ENCODE results near the gene SLC4A8.

The SLC4A8 gene

DNA sequence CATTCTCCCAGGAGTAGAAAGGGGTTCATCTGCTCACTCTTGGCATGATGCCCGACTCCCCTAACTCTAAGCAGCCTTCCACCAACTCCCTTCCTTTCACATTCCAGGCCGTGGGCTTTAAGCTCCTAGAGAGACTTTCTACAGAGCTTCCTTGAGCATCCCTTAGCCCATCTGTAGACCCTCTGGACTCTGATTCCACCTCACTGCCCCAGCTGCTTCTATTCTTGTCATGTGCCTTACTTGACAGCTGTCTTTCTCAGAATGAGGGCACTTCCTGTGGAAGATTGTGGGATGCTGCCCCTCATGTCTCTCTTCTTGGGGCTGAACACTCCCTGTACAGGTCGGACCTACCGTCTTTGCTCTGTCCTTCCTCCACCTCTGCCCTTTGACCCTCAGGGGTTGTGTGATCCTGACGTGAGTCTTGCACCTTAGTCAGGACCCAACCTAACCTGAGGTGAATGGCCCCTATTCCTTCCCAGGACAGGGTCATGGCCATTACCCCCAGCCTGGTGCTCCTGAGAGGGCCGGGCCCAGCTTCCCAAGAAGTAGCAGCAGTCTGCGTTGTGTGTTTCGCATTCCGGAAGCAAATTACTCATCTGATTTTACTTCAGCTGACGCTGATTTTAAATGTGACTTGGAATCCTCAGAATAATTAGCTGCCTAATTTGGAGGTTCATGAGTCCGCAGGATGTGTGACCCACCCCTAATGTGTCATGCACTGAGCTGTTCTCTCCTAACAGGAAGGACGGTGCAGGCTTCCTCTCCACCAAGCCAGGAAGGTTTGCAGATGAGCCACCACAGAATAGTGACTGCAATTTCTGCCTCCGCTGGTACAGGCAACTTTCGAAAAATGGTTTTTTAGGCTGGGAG, 30.7 kb upstream of the SLC4A8 start:
- in situ Hi-C loops (cut with HindIII; ENCODE audit: low sequenced_read_pairs) = no loop called here

DNA sequence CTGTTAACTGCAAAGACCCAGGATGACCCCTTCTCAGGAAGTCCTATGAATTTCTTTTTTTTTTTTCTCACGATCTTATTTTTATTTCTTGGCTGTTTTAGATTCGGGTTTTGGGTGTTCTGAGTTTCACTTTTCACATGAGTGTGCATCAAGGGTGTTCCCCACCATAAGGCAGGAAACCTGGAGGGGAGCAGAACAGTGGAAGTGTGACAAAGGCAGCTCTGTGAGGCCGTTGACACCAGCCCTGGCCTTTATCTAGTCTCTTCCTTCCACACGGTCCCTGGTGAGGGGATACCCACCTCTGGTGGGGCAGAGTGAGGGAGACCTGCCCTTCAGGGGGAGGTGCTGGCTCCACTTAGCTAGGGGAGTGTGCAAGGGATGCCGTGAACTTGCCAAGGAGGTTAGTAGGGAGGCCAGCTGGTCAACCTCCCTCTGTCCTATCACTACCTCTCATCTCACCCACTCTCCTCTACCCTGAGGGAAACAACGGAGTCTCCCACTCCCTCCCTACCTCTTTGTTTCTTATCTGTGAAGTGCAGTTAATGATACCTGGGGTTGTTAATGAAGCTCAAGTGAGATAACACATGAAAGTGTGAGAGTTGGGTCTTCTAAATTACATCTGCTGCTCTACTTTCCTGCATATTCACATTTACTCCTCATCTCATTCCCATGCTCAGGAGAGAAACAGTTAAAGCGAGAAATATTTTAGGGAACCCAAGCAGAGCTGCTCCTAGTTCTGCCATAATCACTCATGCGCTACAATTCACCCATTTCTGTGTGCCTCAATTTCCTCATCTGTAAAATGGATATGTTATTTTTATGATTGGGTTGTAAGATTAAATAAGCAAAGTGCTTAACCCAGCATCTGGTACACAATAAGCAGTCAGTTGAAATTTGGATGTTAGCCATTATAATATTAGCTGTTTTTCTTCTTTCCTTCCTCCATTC, 29.1 kb upstream of the SLC4A8 start:
- in situ Hi-C loops (cut with HindIII; ENCODE audit: low sequenced_read_pairs) = no loop called here

DNA sequence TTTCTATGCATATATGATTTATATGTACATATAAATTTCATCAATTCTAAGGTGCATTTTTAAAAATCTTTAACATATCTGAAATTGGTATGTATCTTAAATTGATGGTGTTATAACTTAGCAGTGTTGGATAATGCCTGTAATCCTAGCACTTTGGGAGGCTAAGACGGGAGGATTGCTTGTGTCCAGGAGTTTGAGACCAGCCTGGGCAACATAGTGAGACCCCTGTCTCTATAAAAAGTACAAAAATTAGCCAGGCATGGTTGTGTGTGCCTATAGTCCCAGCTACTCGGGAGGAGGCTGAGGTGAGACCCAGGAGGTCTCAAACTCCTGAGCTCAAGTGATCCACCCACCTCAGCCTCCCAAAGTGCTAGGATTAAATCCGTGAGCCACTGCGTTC, 27.0 kb upstream of the SLC4A8 start:
- in situ Hi-C loops (cut with HindIII; ENCODE audit: low sequenced_read_pairs) = no loop called here

DNA sequence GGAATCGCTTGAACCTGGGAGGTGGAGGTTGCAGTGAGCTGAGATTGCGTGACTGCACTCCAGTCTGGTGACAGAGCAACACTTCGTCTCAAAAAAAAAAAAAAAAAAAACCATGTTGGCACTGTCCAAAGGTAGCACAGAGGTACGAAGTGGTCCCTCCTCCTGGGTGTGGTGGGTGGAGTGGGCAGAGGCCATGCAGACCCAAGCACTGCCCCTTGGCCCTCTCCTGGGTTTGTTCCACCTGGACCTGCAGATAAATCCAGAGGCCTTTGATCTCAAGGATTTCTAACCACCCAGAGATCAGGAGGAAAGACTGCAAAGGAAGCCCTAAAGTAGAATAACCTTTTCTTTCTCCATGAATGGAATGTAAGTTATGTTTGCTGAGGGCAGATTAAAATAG, 24.7 kb upstream of the SLC4A8 start:
- in situ Hi-C loops (cut with HindIII; ENCODE audit: low sequenced_read_pairs) = no loop called here

DNA sequence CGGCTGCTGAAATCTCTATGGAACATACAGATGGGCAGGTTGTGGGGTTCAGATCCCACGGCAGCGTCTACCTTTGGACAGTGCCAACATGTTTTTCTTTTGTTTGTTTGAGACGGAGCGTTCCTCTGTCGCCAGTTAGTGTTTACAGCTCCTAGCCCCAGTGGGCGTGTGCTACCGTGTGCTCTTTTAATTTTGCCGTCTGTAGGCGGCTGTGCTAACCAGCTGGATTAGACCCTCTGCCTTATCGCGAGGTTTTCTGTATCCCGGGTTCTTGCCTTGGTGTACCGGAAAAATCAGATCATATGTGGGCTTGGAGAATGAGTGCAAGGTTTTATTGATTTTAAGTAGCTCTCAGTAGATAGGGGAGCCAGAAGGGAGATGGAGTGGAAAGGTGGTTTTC, 23.6 kb upstream of the SLC4A8 start:
- in situ Hi-C loops (cut with HindIII; ENCODE audit: low sequenced_read_pairs) = no loop called here

DNA sequence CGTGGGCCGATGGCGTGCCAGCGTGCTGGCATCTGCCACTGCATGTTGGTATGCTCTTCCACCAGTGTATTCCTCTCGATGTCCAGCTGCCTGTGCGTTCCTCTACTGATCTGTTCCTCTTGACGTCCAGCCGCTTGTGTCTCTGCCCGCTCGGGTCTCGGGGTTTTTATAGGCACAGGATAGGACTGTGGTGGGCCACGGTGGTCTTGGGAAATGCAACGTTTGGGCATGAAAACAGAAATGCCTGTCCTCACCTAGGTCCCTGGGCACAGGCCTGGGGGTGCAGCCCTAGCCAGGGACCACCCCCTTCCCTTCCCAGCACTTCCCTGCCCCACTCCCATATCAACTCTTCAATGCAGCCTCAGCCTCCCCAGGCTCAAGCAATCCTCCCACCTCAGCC, 23.1 kb upstream of the SLC4A8 start:
- in situ Hi-C loops (cut with HindIII; ENCODE audit: low sequenced_read_pairs) = no loop called here

DNA sequence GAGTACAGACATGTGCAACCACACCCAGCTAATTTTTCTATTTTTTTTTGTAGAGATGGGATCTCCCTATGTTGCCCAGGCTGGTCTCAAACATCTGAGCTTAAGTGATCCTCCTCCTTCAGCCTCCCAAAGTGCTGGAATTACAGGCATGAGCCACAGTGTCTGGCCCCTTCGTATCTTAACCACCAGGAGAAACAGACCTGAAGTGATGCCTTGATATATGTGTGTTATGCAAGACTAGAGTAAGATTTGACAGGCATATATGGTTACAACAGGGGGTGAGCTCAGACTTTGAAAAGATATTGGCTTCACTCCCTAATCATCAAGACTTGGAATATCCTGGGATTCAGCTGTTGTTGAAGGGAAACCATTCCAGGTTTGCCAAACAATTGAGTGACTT, 22.7 kb upstream of the SLC4A8 start:
- in situ Hi-C loops (cut with HindIII; ENCODE audit: low sequenced_read_pairs) = no loop called here

DNA sequence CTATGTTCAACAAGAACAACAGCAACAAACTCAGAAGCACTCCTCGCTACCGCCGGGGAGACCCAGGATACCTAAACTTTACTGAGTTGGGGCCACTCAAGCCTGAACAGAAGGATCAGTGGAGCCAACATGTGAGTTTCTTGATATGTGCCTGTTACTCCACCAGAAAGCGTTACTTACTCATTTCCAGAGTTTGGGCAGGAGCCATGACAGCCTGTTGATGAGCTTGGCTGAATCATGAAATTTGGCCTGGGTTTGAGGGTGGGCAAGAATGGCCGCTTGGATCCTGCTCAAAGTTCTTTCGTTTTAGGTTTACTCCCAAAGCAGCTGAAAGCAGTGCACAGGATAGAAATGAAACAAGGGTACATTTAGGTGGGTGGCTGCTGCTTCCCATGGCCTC, 21.5 kb upstream of the SLC4A8 start:
- in situ Hi-C loops (cut with HindIII; ENCODE audit: low sequenced_read_pairs) = no loop called here

DNA sequence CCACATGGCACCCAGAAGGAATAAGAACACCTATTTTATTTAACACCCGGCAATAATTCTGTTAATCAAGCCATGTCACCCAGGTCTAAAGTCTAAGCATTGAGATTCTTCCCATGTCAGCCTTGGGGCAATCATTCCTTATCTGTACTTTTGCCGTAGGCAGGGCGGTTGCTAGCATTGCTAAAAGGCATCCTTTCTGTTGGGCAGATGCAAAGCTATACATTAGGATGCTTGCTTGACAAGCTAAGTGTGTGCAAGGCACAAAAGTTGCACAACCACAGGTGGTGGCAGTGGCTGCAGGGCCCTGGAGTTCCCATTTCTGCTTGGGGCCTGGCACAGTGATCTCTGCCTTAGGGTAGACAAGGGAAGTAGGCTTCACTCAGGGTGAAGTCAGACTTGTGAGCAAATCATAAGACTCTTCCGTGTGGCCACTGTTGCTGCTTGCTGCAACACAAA, 20.9 kb upstream of the SLC4A8 start:
- in situ Hi-C loops (cut with HindIII; ENCODE audit: low sequenced_read_pairs) = no loop called here

DNA sequence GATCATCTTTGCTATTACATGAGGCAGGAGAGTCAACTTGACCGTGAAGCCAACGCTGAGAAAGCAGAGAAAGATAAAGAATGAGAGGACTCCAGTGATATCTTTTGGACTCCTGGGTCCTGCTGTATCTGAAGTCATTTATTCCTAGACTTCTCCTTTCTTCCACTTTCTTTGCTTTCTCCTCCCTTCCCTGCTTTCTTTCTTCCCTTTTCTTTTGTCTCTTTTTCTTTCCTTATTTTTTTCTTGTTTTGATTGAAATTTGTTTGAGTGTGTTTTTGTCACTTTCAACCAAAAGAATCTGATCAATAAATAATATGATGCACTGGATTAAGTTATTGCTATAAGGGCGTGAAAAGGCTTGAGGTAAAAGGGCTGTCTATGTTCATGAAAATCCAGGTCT, 20.0 kb upstream of the SLC4A8 start:
- in situ Hi-C loops (cut with HindIII; ENCODE audit: low sequenced_read_pairs) = no loop called here

DNA sequence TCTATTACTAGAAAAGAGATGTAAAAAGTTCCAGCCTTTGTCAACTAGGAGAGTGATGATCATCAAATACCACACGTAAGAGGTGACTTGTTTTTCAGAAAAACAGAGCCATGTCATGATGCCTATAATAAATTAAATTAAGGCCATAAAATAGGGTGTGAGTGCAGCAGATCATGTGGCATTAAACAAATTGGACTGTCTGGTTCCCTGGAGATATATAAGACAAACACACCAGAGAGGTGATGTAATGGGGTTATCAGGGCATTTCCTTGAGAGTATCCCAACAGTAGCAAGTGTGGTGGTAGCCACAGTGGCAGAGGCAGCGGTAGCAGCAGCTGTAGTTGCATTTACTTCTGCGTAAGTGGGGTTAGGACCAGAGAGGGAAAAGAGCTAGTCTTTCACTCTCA, 18.8 kb upstream of the SLC4A8 start:
- in situ Hi-C loops (cut with HindIII; ENCODE audit: low sequenced_read_pairs) = no loop called here

DNA sequence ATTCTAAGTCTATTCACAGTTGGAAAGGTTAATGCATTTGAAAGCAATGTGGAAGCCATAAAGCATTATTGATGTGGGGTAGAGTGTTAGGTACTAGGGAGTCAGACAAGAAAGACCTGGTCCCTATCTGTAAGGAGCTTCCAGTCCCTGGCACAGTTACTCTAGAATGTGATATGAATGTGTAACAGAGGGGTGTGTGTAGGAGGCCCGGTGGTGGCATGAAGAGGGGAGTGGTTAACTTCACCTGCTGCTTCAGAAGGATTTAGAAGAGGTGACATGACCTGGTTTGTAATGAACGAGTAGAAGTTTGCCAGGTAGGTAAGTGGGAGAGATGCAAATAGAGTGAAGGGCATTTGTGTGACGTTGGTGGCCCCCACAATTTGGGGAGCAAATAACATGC, 18.3 kb upstream of the SLC4A8 start:
- in situ Hi-C loops (cut with HindIII; ENCODE audit: low sequenced_read_pairs) = no loop called here

DNA sequence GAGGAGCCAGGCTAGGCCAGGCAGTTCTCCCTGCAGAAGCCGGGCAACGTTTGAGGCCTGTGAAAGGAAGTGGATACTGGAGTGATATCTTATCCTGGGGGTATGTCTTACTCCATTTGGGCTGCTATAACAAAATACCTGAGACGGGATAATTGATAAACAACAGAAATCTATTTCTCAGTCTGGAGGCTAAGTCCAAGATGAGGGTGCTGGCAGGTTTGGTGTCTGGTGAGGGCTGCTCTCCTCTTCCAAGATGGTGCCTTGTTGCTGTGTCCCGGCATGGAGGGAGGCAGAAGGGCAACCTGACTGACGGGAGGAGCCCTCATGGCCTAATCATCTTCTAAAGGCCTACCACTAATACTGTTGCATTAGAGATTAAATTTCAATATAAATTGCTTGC, 17.8 kb upstream of the SLC4A8 start:
- in situ Hi-C loops (cut with HindIII; ENCODE audit: low sequenced_read_pairs) = no loop called here

DNA sequence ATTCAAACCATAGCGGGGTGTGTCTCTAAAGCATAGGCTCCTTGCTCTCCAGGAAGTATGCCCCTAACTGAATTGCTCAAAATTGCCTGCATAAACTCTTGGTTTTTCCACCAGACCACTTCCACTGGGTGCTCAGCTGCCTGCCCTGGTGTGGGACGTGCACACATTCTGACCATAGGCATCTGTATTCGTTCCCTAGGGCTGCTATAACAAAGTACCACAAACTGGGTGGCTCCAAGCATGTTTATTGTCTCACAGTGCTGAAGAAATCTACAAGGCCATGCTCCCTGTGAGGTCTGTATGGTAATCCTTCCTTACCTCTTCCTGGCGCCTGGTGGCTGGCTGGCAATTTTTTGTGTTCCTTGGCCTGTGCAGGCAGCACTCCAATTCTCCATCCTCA, 17.0 kb upstream of the SLC4A8 start:
- in situ Hi-C loops (cut with HindIII; ENCODE audit: low sequenced_read_pairs) = no loop called here

DNA sequence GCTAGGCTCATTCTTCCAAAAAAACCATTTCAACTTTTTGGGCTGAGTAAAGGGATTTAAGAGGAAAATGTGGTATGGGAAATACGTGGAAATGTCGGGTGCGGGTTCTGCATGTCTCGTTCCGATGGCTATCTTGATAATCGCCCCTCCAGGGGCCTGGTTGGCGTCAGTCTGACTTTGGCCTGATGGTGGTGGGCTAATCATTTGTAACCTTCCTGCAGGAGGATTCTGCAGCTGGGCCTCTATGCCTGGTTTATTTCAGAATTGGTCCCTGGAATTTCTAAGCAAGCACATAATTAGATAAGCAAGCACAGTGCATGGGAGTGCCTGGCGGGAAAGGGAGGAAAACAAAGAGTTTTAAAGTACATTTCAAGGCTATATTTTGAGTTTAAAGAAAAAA, 14.8 kb upstream of the SLC4A8 start:
- in situ Hi-C loops (cut with HindIII; ENCODE audit: low sequenced_read_pairs) = no loop called here

DNA sequence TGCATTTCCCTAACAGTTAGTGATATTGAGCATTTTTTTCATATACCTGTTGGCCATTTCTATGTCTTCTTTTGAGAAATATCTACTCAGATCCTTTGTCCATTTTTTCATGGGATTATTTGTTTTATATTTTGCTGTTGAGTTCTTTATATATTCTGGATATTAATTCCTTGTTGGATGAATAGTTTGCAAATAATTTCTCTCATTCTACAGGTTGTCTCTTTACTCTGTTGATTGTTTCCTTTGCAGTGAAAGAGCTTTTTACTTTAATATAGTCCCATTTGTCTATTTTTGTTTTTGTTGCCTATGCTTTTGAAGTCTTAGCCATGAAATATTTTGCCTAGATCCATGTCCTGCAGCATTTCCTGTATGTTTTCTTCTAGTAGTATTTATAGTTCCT, 11.5 kb upstream of the SLC4A8 start:
- in situ Hi-C loops (cut with HindIII; ENCODE audit: low sequenced_read_pairs) = no loop called here

DNA sequence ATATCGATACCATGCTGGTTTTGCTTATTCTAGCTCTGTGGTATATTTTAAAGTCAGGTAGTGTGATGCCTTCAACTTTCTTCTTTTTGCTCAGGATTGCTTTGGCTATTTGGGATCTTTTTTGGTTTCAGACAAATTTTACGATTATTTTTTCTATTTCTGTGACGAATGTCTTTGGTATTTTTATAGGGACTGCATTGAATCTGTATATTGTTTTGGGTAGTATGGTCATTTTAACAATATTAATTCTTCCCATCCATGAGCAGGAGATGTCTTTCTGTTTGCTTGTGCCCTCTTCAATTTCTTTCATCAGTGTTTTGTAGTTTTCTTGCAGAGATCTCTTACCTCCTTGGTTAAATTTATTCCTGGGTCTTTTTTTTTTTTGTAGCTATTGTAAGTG, 10.8 kb upstream of the SLC4A8 start:
- in situ Hi-C loops (cut with HindIII; ENCODE audit: low sequenced_read_pairs) = no loop called here

DNA sequence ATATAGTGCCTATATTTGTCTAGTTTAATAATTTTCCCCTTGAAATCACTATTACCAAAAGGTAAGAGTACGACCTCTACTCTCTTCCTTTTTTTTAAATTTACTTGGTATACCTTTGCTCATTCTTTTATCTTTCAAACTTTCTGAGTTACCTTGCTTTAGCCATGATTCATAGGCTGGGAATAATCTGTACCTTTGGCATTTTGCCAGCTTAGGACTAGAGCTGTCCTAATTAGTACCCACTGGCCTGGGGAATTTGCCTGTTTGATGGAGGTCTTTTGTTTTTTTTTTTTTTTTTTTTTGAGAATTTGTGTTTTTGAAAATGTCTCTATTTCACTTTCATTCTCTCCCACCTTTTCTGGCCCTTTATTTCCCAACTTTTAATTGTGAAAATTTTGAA, 8.7 kb upstream of the SLC4A8 start:
- in situ Hi-C loops (cut with HindIII; ENCODE audit: low sequenced_read_pairs) = no loop called here

DNA sequence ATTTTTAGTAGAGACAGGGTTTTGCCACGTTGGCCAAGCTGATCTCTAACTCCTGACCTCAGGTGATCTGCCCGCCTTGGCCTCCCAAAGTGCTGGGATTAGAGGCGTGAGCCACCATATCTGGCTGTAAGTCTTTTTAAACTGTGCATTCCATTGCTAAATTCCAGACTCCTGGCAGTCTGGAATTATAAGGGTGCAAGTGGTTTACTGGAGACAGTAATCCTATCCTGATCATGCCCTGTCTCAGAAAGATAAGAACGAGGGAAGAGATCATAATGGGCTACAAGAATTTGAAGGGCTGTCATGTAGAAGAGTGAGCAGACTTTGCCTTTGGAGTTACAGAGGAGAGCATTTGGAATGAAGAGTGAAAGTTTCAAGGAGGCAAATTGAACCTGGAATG, 6.8 kb upstream of the SLC4A8 start:
- in situ Hi-C loops (cut with HindIII; ENCODE audit: low sequenced_read_pairs) = no loop called here

DNA sequence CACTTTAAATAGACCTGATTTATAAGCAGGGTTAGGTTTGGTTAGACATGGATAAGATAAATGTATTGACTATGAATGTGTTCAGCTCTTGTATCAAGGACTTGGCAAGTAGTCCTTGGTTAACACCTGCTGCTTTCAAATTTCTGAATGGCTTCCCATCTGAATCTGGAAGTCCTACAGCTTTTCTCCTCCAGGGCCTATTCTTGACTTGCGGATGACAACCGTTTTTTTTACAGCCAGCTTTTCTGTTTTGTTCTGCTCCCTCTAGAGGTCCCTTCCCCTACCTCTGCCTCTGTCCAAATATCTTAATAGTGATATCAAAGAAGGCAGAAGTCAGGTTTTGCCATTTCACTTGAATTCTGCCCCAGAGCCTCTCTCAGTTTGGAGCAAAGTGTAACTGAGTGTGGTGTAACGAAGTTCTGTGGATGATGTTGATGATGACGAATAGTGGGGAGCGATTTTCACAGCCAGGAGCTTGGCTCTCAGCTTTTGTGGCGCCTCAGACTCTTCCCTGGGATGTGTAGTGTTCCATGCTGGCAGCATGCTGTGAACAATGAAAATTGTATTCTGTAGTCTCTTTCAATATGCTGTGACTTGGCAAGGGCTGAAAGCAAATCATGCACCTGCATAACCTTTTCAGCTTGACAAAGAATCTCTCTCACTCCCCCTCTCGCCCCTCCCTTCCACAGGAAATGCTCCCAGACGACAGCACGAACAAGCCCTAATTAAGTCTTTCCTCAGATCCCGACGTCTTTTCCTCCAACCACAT, 5.0 kb upstream of the SLC4A8 start:
- in situ Hi-C loops (cut with HindIII; ENCODE audit: low sequenced_read_pairs) = no loop called here

DNA sequence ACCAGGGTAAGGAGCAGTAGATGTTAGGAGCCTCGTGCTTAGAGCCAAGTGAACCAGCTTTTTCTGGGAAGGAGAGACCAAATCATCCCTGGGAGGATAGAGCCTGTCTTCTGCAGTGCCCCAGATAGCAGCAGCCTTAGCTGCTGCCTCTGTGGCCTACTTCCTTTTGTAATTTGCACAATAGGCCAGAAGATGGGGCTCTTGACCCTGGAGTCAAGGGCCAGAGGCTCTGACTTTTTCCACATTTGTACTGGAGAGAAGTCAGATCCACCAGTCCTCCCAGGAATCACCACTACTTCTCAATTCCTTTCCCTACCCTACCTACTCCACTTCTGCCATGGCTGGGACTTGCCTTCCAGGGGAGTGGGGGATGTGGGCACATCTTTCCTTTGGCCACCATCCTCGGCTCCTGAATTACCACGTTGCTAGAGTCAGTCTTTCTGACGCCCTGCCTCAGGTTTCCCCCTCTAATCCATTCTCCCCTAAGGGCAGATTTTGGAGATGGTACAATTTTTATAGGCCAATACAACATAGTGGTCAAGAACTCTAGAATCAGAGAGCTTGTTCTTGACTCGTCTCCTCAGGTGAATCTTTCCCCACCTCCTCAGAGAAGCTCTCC, 3.3 kb upstream of the SLC4A8 start:
- in situ Hi-C loops (cut with HindIII; ENCODE audit: low sequenced_read_pairs) = no loop called here
